Neural cell (in vitro differentiated cells): Measurements from ENCODE around the gene UBE2QL1. TPM values are rescaled to one million over a fixed set of nuclear protein-coding genes. Genes with fewer than 3 reads are reported as not detected.

ENCODE experiments used
- H2AFZ ChIP-seq: fragments of 200-600, 300-800 bp; sonication (generic), shearing (Covaris generic); 2 replicates; pipeline ENCODE4 v1.6.0; 2014; ENCODE audit warnings: low read depth, mild to moderate bottlenecking, antibody characterized with exemption, low read length, moderate library complexity
- H3F3A ChIP-seq: fragments of 200-600 bp; shearing (Covaris generic); 2 replicates; pipeline ENCODE4 v1.6.1; 2016; ENCODE audit warnings: mild to moderate bottlenecking, moderate library complexity, mixed read lengths, antibody characterized with exemption, low read length; ENCODE audit not compliant: insufficient read depth, poor library complexity, severe bottlenecking
- H3K27ac ChIP-seq: fragments of 200-600, 300-800 bp; sonication (generic), shearing (Covaris generic); 2 replicates; pipeline ENCODE4 v1.5.1; 2014; ENCODE audit warnings: mild to moderate bottlenecking, low read length, moderate library complexity
- H3K27me3 ChIP-seq: fragments of 300-800, 200-600 bp; sonication (generic), shearing (Covaris generic); 2 replicates; pipeline ENCODE4 v1.6.0; 2014; ENCODE audit warnings: mild to moderate bottlenecking, low read depth, low read length, moderate library complexity; ENCODE audit not compliant: insufficient read depth
- H3K36me3 ChIP-seq: fragments of 300-800, 200-600 bp; sonication (generic), shearing (Covaris generic); 2 replicates; pipeline ENCODE4 v1.5.1; 2014; ENCODE audit warnings: mild to moderate bottlenecking, antibody characterized with exemption, low read length, moderate library complexity; ENCODE audit not compliant: insufficient read depth
- H3K4me2 ChIP-seq: fragments of 300-800, 200-600 bp; sonication (generic), shearing (Covaris generic); 2 replicates; pipeline ENCODE4 v1.6.0; 2014; ENCODE audit warnings: mild to moderate bottlenecking, low read length
- H3K4me3 ChIP-seq: fragments of 300-800, 200-600 bp; sonication (generic), shearing (Covaris generic); 2 replicates; pipeline ENCODE4 v1.5.1; 2014; ENCODE audit warnings: mild to moderate bottlenecking, low read length, moderate library complexity
- H3K79me2 ChIP-seq: fragments of 200-600 bp; shearing (Covaris generic); replicated peaks from 2 replicates; pipeline ENCODE4 v1.6.0; 2014; ENCODE audit warnings: mild to moderate bottlenecking, low read length, moderate library complexity; ENCODE audit not compliant: insufficient read depth
- H3K9ac ChIP-seq: fragments of 300-800, 200-600 bp; sonication (generic), shearing (Covaris generic); 2 replicates; pipeline ENCODE4 v1.6.1; 2016; ENCODE audit warnings: mild to moderate bottlenecking, low read length, mixed read lengths
- H3K9me2 ChIP-seq: fragments of 200-600 bp; shearing (Covaris generic); 2 replicates; pipeline ENCODE4 v1.6.1; 2016; ENCODE audit warnings: mild to moderate bottlenecking, low read length, mixed read lengths; ENCODE audit not compliant: insufficient read depth
- H3K9me3 ChIP-seq: fragments of 200-600, 300-800 bp; sonication (generic), shearing (Covaris generic); 2 replicates; pipeline ENCODE4 v1.6.1; 2016; ENCODE audit warnings: mild to moderate bottlenecking, mixed run types, low read length, moderate library complexity, mixed read lengths
- H4K20me1 ChIP-seq: fragments of 200-600 bp; shearing (Covaris generic); 2 replicates; pipeline ENCODE4 v1.6.1; 2016; ENCODE audit warnings: mild to moderate bottlenecking, mixed run types; ENCODE audit not compliant: insufficient read depth
- CTCF ChIP-seq: fragments of 450-650 bp; IDR thresholded peaks from 2 replicates; pipeline ENCODE4 v1.5.1; 2014; ENCODE audit warnings: antibody characterized with exemption, mild to moderate bottlenecking, moderate library complexity; ENCODE audit not compliant: poor library complexity, severe bottlenecking
- EP300 ChIP-seq: fragments of 450-650 bp; conservative IDR thresholded peaks from 2 replicates; pipeline ENCODE4 v1.6.1; 2014; ENCODE audit warnings: antibody characterized with exemption, mild to moderate bottlenecking, moderate library complexity; ENCODE audit not compliant: poor library complexity, severe bottlenecking
- EZH2 ChIP-seq: fragments of 200-600, 300-800 bp; shearing (Covaris generic), sonication (generic); IDR thresholded peaks from 2 replicates; pipeline ENCODE4 v1.6.1; 2014; ENCODE audit warnings: antibody characterized with exemption, low read length, borderline replicate concordance, mild to moderate bottlenecking; ENCODE audit not compliant: insufficient read depth, poor library complexity, severe bottlenecking
- MXI1 ChIP-seq: fragments of 450-650 bp; conservative IDR thresholded peaks from 2 replicates; pipeline ENCODE4 v1.6.1; 2014; ENCODE audit warnings: antibody characterized with exemption, mild to moderate bottlenecking; ENCODE audit not compliant: poor library complexity, severe bottlenecking
- POLR2AphosphoS5 ChIP-seq: IDR thresholded peaks from 2 replicates; pipeline ENCODE4 v1.6.1; 2012
- RAD21 ChIP-seq: fragments of 450-650 bp; conservative IDR thresholded peaks from 2 replicates; pipeline ENCODE4 v1.6.1; 2014; ENCODE audit warnings: antibody characterized with exemption, mild to moderate bottlenecking, moderate library complexity
- REST ChIP-seq: IDR thresholded peaks from 2 replicates; pipeline ENCODE4 v1.6.1; 2012; ENCODE audit warnings: borderline replicate concordance
- SMC3 ChIP-seq: fragments of 450-650 bp; conservative IDR thresholded peaks from 2 replicates; pipeline ENCODE4 v1.6.1; 2014; ENCODE audit warnings: antibody characterized with exemption, mild to moderate bottlenecking, moderate library complexity; ENCODE audit not compliant: poor library complexity
- TAF1 ChIP-seq: IDR thresholded peaks from 2 replicates; pipeline ENCODE4 v1.6.1; 2012; ENCODE audit warnings: low read depth
- polyA plus RNA-seq: library from polyadenylated mRNA; depleted of rRNA; stranded (reverse); fragments of >200 nt; gene quantifications from 2 replicates; pipeline ENCODE4 v1.2.3, GENCODE V29; 2014

The UBE2QL1 gene
- polyA plus RNA-seq, 1 donor from 2014 or later: 13.8 TPM

GRCh38 chr5:6465831-6466790 lies 17.5 kb downstream of the UBE2QL1 start:
- no peak for TF ChIP-seq TAF1
- no peak for TF ChIP-seq MXI1
- TF ChIP-seq REST: no peak
- TF ChIP-seq RAD21: no peak
- TF ChIP-seq EZH2: no peak
- TF ChIP-seq CTCF: no peak
- TF ChIP-seq EP300: no peak
- TF ChIP-seq POLR2AphosphoS5: no peak
- no peak for TF ChIP-seq SMC3
- H3K4me3 ChIP-seq: no peak overlapping the region

GRCh38 chr5:6466975-6467567 lies 18.4 kb downstream of the UBE2QL1 start:
- no peaks in the 10 kb centered on the region for H3K9me2 ChIP-seq
- no peak overlapping the region for H3K27ac ChIP-seq
- H3K4me3 ChIP-seq: no peak overlapping the region
- no peak for TF ChIP-seq REST
- no peak for TF ChIP-seq TAF1
- TF ChIP-seq EP300: no peak
- TF ChIP-seq SMC3: no peak
- no peak for TF ChIP-seq CTCF
- no peak for TF ChIP-seq POLR2AphosphoS5
- TF ChIP-seq EZH2: no peak
- TF ChIP-seq MXI1: no peak
- TF ChIP-seq RAD21: no peak
- no peaks in the 10 kb centered on the region for H4K20me1 ChIP-seq
- no peaks in the 10 kb centered on the region for H3F3A ChIP-seq
- no peak overlapping the region for H3K9ac ChIP-seq
- H3K27me3 ChIP-seq: no peaks in the 10 kb centered on the region
- H3K4me2 ChIP-seq: no peak overlapping the region
- no peak overlapping the region for H2AFZ ChIP-seq
- H3K9me3 ChIP-seq: no peaks in the 10 kb centered on the region
- H3K79me2 ChIP-seq: no peaks in the 10 kb centered on the region
- peaks cover 3% of the 10 kb centered on the region for H3K36me3 ChIP-seq

More at GRCh38 chr5:6465831-6466790, 17.5 kb downstream of the UBE2QL1 start:
- Histone ChIP-seq H3K9ac (no peak overlapping the region), H3K4me2 (no peak overlapping the region), H3K9me2 (no peaks in the 10 kb centered on the region), H3K36me3 (peaks cover 3% of the 10 kb centered on the region), H3K27ac (no peak overlapping the region), H3K9me3 (no peaks in the 10 kb centered on the region), H2AFZ (no peak overlapping the region), H3F3A (no peaks in the 10 kb centered on the region), H3K79me2 (no peaks in the 10 kb centered on the region), H3K27me3 (no peaks in the 10 kb centered on the region), H4K20me1 (no peaks in the 10 kb centered on the region)
